ENCODE measurements around the gene CBY1.

- TF ChIP-seq ZBTB33 (IDR thresholded peaks at IDR 0.05; ENCODE audit: borderline replicate concordance, low read depth): no peak
- no peak for TF ChIP-seq CTCF (IDR thresholded peaks at IDR 0.05)
- TF ChIP-seq FOXJ3 (CRISPR knock-in tag; IDR thresholded peaks at IDR 0.05): no peak
- no peak for TF ChIP-seq POLR2AphosphoS5 (IDR thresholded peaks at IDR 0.05; ENCODE audit: low read depth, low read length)
- no peak for TF ChIP-seq TEAD4 (IDR thresholded peaks at IDR 0.05; ENCODE audit: borderline replicate concordance, insufficient read depth)
- TF ChIP-seq MAX (IDR thresholded peaks at IDR 0.05; ENCODE audit: low read depth): no peak
- TF ChIP-seq TAF1 (IDR thresholded peaks at IDR 0.05; ENCODE audit: borderline replicate concordance, low read depth, low read length): no peak
- TF ChIP-seq CHD2 (IDR thresholded peaks at IDR 0.05; ENCODE audit: low read length, partially characterized antibody): no peak
- TF ChIP-seq YY1 (IDR thresholded peaks at IDR 0.05; ENCODE audit: low read depth): no peak
These were observed 50.9 kb downstream of the CBY1 start for GRCh38 chr22:38707346-38707745.

Measured in SK-N-SH (cell line).